GM21529 (cell line): ENCODE results near the gene PPP1CA.

Experiments used
- ATAC-seq: cut with Tn5 transposase; IDR thresholded peaks from one replicate; pipeline ENCODE4 v1.9.1; 2021; ENCODE audit not compliant: unreplicated experiment

The PPP1CA gene

GRCh38 chr11:67353317-67354074 lies 48.2 kb downstream of the PPP1CA start, which contains the start of gene POLD4:
POLD4 (minus strand) TSS chr11:67353546; CDS start chr11:67353399, 147 bp downstream.
- peak; percentile 70 for ATAC-seq

GRCh38 chr11:67352546-67353316 lies 48.9 kb downstream of the PPP1CA start:
- peak; percentile 9 for ATAC-seq

DNA sequence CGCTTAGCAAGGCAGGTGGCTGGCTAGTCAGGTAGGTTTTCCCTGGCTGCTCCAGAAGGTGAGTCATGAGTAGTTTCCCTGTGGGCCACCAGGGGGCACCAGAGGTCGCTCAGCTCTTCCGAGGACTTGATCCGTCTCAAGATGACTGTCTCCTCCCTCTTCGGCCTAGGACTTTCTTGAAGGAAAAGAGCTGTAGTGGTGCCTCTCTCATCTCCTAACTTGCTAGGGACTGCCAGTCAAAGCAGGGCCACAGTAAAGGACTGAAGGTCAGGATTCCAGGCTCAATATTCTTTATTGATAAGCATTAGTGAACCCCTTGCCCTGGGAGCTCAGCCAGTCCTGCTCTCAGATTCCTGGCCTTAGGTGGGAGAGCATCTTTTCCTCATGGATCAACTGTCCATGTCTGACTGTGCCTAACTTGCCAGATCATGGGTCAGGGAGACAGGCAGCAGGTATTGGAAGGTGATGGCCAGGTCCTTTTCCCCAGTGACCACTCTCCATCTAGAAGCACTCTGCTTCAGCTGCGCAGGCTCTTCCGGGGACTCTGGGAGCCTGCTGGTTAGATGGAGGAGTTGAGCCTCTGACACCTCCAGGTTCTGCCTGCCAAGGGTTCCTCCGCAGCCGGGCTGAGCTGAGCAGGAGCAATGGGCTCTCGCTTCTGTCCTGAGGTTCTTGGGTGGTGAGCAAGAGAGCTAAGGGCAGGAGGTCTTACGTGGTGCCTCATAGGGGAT lies 50.2 kb downstream of the PPP1CA start:
- no peak for ATAC-seq

- no peak for ATAC-seq
Observed at GRCh38 chr11:67349928-67350465, 51.7 kb downstream of the PPP1CA start.

DNA sequence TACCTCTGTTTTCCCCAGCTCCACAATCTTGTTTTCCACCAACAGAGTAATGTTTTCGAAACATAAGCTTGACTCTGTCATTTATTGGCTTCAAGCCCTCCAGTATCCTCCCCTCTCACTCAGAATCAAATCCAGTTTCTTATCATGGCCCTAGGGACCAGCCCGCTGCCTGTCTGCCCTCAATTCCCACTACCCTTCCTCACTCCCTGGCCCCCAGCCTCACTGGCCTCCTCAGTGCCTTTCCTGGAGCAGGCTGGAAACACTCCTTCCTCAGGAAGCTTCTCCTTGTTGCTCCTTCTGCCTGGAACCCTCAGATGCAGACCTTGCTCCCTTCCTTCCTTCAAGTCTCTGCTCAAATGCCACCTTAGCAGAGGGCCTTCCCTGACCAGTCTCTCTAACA lies 52.2 kb downstream of the PPP1CA start:
- no peak for ATAC-seq

GRCh38 chr11:67349036-67349435 lies 52.6 kb downstream of the PPP1CA start:
- no peak for ATAC-seq
